ENCODE measurements around the gene MYOT. TPM values are rescaled to one million over a fixed set of nuclear protein-coding genes. Genes with fewer than 3 reads are reported as not detected.
"Not testable (repeated sequence)": the region's sequence is repeated elsewhere in the genome, so short reads cannot be mapped to it uniquely, and the experiment has no call there.

The MYOT gene
- total and polyA plus RNA-seq, 2 of the 4 experiments (the other 2 are of a cell fraction) = not detected

GRCh38 chr5:137853165-137853564, 14.5 kb upstream of the MYOT start:
- H3K4me1 ChIP-seq (ENCODE audit: control insufficient read depth, insufficient read depth, low read length); H3K23ac ChIP-seq (ENCODE audit: low read depth, low read length); H4K20me1 ChIP-seq (ENCODE audit: insufficient read depth, low read length); intact Hi-C loops (cut with micrococcal nuclease); H3K4ac ChIP-seq (ENCODE audit: low read depth, low read length); H3K79me1 ChIP-seq (ENCODE audit: low read depth in 1 of 2, low read length in 2 of 2); H3K27ac ChIP-seq (ENCODE audit: insufficient read depth, low read length); H2BK5ac ChIP-seq (ENCODE audit: low read depth, low read length, poor library complexity, severe bottlenecking); POLR2A ChIA-PET (ENCODE audit: unreplicated experiment); H2AFZ ChIP-seq (replicated peaks; ENCODE audit: low read length, poor library complexity); H3K9ac ChIP-seq (ENCODE audit: low read depth, low read length); H2BK20ac ChIP-seq (ENCODE audit: low read depth, low read length); H3K18ac ChIP-seq (ENCODE audit: low read depth, low read length); BruUV-seq (replicated peaks); H2AK9ac ChIP-seq (replicated peaks; ENCODE audit: low read depth, low read length, poor library complexity); H3K14ac ChIP-seq (replicated peaks; ENCODE audit: low read depth, low read length); in situ Hi-C loops (cut with MboI; ENCODE audit: low sequenced_read_pairs); H3K9me3 ChIP-seq (ENCODE audit: control insufficient read depth, insufficient read depth, low read length); H3K56ac ChIP-seq (ENCODE audit: extremely low read depth, insufficient read depth, low read length); H2AK5ac ChIP-seq (ENCODE audit: low read depth, low read length); H3K9me1 ChIP-seq (ENCODE audit: insufficient read depth, low read length); H3K4me3 ChIP-seq (ENCODE audit: insufficient read depth, low read depth, low read length); H2BK15ac ChIP-seq (ENCODE audit: low read depth, low read length); H4K5ac ChIP-seq (ENCODE audit: low read depth, low read length); H2BK120ac ChIP-seq (ENCODE audit: low read depth, low read length); H4K91ac ChIP-seq (ENCODE audit: insufficient read depth, low read depth, low read length); dilution Hi-C loops (cut with HindIII; ENCODE audit: low sequenced_read_pairs, unreplicated experiment); H4K8ac ChIP-seq (ENCODE audit: low read depth in 2 of 2, low read length in 2 of 2); ATAC-seq (ENCODE audit: low read depth); H3K27me3 ChIP-seq (ENCODE audit: control insufficient read depth, insufficient read depth, low read length); H3K36me3 ChIP-seq (ENCODE audit: control insufficient read depth, insufficient read depth, low read length); H3K4me2 ChIP-seq (ENCODE audit: low read depth, low read length); DNase-seq; CTCF ChIA-PET: not testable (repeated sequence)
